ENCODE data around the gene TRAF5.
"Not testable (repeated sequence)": the region's sequence is repeated elsewhere in the genome, so short reads cannot be mapped to it uniquely, and the experiment has no call there.

GRCh38 chr1:211390829-211391228, 64.2 kb downstream of the TRAF5 start:
- not testable (repeated sequence) for TF ChIP-seq CTCF (IDR thresholded peaks at IDR 0.05); NR3C1 (IDR thresholded peaks at IDR 0.05); USF2 (IDR thresholded peaks at IDR 0.05); CHD4 (IDR thresholded peaks at IDR 0.05; ENCODE audit: borderline replicate concordance); POLR2A (IDR thresholded peaks at IDR 0.05; ENCODE audit: low read length); JUNB (IDR thresholded peaks at IDR 0.05); CBX2 (IDR thresholded peaks at IDR 0.05; ENCODE audit: borderline replicate concordance, low read depth); MAX (IDR thresholded peaks at IDR 0.05); CHD2 (IDR thresholded peaks at IDR 0.05; ENCODE audit: low read length, partially characterized antibody); ELK1 (IDR thresholded peaks at IDR 0.05; ENCODE audit: low read depth, low read length)
